SU-DHL-6 (cell line): Measurements from ENCODE around the gene UNC5A.

Experiments
- CTCF ChIP-seq: fragments of 200-600 bp; sonication (generic); IDR thresholded peaks from one replicate; pipeline ENCODE4 v1.5.1; 2017; ENCODE audit warnings: antibody characterized with exemption, mild to moderate bottlenecking, low read length, moderate library complexity; ENCODE audit not compliant: insufficient read depth, poor library complexity, severe bottlenecking
- EZH2phosphoT487 ChIP-seq: fragments of 200-600 bp; sonication (generic), shearing (Covaris generic); conservative IDR thresholded peaks from 2 replicates; pipeline ENCODE4 v1.6.1; 2018; ENCODE audit warnings: mild to moderate bottlenecking, antibody characterized with exemption, low read length, moderate library complexity, mixed read lengths

GRCh38 chr5:176822793-176823481 lies 12.6 kb downstream of the UNC5A start:
- TF ChIP-seq CTCF (no peak), EZH2phosphoT487 (no peak)
